ENCODE results near the gene SGF29. TPM values are rescaled to one million over a fixed set of nuclear protein-coding genes. Genes with fewer than 3 reads are reported as not detected.

Gene SGF29
- total RNA-seq (10 to 100 TPM; 38.5 to 58.7 (median 44.9) TPM), polyA plus RNA-seq (10 to 100 TPM; 13.2 to 22.9 (median 15.6) TPM)

GRCh38 chr16:28553776-28554633, at the start of gene SGF29:
Gene SGF29, plus strand, starts transcription at chr16:28553920. Its CDS starts 27,150 bp downstream, at chr16:28581070.
- 1 to 2% methylated on average over 83 to 88 of the region's 88 CpGs for WGBS, 2 donors
- no peaks in the 10 kb centered on the region for H3K27me3 ChIP-seq
- peak within 1 kb of the TSS; percentile 50 to 70 (median 63) for H3K4me3 ChIP-seq
- DNase-seq: peak; percentile 98
- H3K27ac ChIP-seq: peak within 1 kb of the TSS; percentile 95 to 98 (median 96)
- peaks cover 0 to 24% (median 6%) of the 10 kb centered on the region in 4 donors for H3K36me3 ChIP-seq
- H3K4me1 ChIP-seq: peaks cover 0 to 25% (median 22%) of the 10 kb centered on the region in 4 donors
- H3K9me3 ChIP-seq: no peaks in the 10 kb centered on the region
- intact Hi-C loops (cut with DNase I): loop anchor here (1.0 to 2.0 kb wide), 2 partner anchors 15 to 62 kb away; partner anchors contain the start of genes CLN3 and NUPR1
- TF ChIP-seq EP300 (IDR thresholded peaks at IDR 0.05) (no peak), POLR2A (IDR thresholded peaks at IDR 0.05) (peak; percentile 81 to 94), POLR2AphosphoS5 (IDR thresholded peaks at IDR 0.05) (peak; percentile 97 to 100 (median 99)), CTCF (IDR thresholded peaks at IDR 0.05) (peak in 1 of 4 experiments; percentile 19)

- intact Hi-C loops (cut with DNase I): no loop called here
- Histone ChIP-seq H3K36me3 (no peaks in the 10 kb centered on the region), H3K4me3 (no peak overlapping the region), H3K27me3 (peaks cover 0 to 13% (median 0%) of the 10 kb centered on the region in 3 donors), H3K9me3 (no peaks in the 10 kb centered on the region), H3K27ac (no peak overlapping the region), H3K4me1 (no peaks in the 10 kb centered on the region)
- TF ChIP-seq POLR2AphosphoS5 (IDR thresholded peaks at IDR 0.05) (no peak), CTCF (IDR thresholded peaks at IDR 0.05) (no peak), POLR2A (IDR thresholded peaks at IDR 0.05) (no peak), EP300 (IDR thresholded peaks at IDR 0.05) (no peak)
- no peak for DNase-seq
- 37 to 66% methylated on average over 8 of the region's 8 CpGs for WGBS, 2 donors
Measured at GRCh38 chr16:28504707-28505404, 48.9 kb upstream of the SGF29 start.

GRCh38 chr16:28505489-28506137, 48.1 kb upstream of the SGF29 start:
- intact Hi-C loops (cut with DNase I): no loop called here
- no peaks in the 10 kb centered on the region for H3K9me3 ChIP-seq
- H3K4me1 ChIP-seq: no peaks in the 10 kb centered on the region
- peaks cover 0 to 13% (median 0%) of the 10 kb centered on the region in 3 donors for H3K27me3 ChIP-seq
- H3K36me3 ChIP-seq: no peaks in the 10 kb centered on the region
- no peak for TF ChIP-seq POLR2A (IDR thresholded peaks at IDR 0.05)
- no peak for DNase-seq
- 82 to 84% methylated on average over 14 of the region's 14 CpGs for WGBS, 2 donors
- no peak overlapping the region for H3K4me3 ChIP-seq
- no peak overlapping the region for H3K27ac ChIP-seq

- Histone ChIP-seq H3K27me3 (peaks cover 0 to 13% (median 0%) of the 10 kb centered on the region in 3 donors), H3K36me3 (no peaks in the 10 kb centered on the region), H3K9me3 (no peaks in the 10 kb centered on the region), H3K4me3 (no peak overlapping the region), H3K4me1 (no peaks in the 10 kb centered on the region), H3K27ac (no peak overlapping the region)
- TF ChIP-seq CTCF (IDR thresholded peaks at IDR 0.05) (no peak), EP300 (IDR thresholded peaks at IDR 0.05) (no peak), POLR2A (IDR thresholded peaks at IDR 0.05) (no peak), POLR2AphosphoS5 (IDR thresholded peaks at IDR 0.05) (no peak)
- 83 to 88% methylated on average over 3 of the region's 3 CpGs for WGBS, 2 donors
- no peak for DNase-seq
- intact Hi-C loops (cut with DNase I): no loop called here
Measured at GRCh38 chr16:28511031-28511430, 42.7 kb upstream of the SGF29 start.
